Measurements from ENCODE around the gene SLC1A4.

SLC1A4 gene

GRCh38 chr2:65026704-65027464, 37.7 kb downstream of the SLC1A4 start (continued):
- TF ChIP-seq, protein P1, sequence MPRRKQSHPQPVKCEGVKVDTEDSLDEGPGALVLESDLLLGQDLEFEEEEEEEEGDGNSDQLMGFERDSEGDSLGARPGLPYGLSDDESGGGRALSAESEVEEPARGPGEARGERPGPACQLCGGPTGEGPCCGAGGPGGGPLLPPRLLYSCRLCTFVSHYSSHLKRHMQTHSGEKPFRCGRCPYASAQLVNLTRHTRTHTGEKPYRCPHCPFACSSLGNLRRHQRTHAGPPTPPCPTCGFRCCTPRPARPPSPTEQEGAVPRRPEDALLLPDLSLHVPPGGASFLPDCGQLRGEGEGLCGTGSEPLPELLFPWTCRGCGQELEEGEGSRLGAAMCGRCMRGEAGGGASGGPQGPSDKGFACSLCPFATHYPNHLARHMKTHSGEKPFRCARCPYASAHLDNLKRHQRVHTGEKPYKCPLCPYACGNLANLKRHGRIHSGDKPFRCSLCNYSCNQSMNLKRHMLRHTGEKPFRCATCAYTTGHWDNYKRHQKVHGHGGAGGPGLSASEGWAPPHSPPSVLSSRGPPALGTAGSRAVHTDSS (tag by site-specific recombination; IDR thresholded peaks at IDR 0.05), result no peak
- TF ChIP-seq ZNF521 (tag by site-specific recombination; IDR thresholded peaks at IDR 0.05), result no peak

GRCh38 chr2:65027616-65028244, 38.5 kb downstream of the SLC1A4 start:
- ChIA-PET CTCF (interaction anchor here (0.6 to 1.4 kb wide), 2 partner anchors 110 to 222 kb away, joined by 4 read pairs; no protein-coding TSS in a partner anchor), POLR2A (interaction anchor here (0.6 kb wide), 1 partner anchor 523 kb away, joined by 4 read pairs; no protein-coding TSS in a partner anchor)
- TF ChIP-seq MZF1 (tag by site-specific recombination; IDR thresholded peaks at IDR 0.05; ENCODE audit: borderline replicate concordance) (no peak), ZNF707 (tag by site-specific recombination; IDR thresholded peaks at IDR 0.05) (no peak), ZSCAN16 (tag by site-specific recombination; IDR thresholded peaks at IDR 0.05) (no peak), ZNF433 (tag by site-specific recombination; IDR thresholded peaks at IDR 0.05; ENCODE audit: low read depth) (no peak), ZNF548 (tag by site-specific recombination; IDR thresholded peaks at IDR 0.05) (no peak), ZNF768 (tag by site-specific recombination; IDR thresholded peaks at IDR 0.05) (no peak), ZNF670 (tag by site-specific recombination; IDR thresholded peaks at IDR 0.05; ENCODE audit: low read depth) (no peak), ZNF239 (tag by site-specific recombination; IDR thresholded peaks at IDR 0.05) (no peak), ZSCAN18 (tag by site-specific recombination; IDR thresholded peaks at IDR 0.05) (no peak), ZBTB21 (tag by site-specific recombination; IDR thresholded peaks at IDR 0.05) (no peak), ZNF747 (tag by site-specific recombination; IDR thresholded peaks at IDR 0.05) (no peak), ZNF544 (tag by site-specific recombination; IDR thresholded peaks at IDR 0.05) (no peak), GLIS2 (tag by site-specific recombination; IDR thresholded peaks at IDR 0.05) (no peak), ZNF140 (tag by site-specific recombination; IDR thresholded peaks at IDR 0.05) (no peak)
- TF ChIP-seq, protein P2, sequence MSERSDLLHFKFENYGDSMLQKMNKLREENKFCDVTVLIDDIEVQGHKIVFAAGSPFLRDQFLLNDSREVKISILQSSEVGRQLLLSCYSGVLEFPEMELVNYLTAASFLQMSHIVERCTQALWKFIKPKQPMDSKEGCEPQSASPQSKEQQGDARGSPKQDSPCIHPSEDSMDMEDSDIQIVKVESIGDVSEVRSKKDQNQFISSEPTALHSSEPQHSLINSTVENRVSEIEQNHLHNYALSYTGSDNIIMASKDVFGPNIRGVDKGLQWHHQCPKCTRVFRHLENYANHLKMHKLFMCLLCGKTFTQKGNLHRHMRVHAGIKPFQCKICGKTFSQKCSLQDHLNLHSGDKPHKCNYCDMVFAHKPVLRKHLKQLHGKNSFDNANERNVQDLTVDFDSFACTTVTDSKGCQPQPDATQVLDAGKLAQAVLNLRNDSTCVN (tag by site-specific recombination; optimal IDR thresholded peaks at IDR 0.05), result no peak
- TF ChIP-seq, protein P1 (tag by site-specific recombination; IDR thresholded peaks at IDR 0.05), result no peak
- TF ChIP-seq, protein P3, sequence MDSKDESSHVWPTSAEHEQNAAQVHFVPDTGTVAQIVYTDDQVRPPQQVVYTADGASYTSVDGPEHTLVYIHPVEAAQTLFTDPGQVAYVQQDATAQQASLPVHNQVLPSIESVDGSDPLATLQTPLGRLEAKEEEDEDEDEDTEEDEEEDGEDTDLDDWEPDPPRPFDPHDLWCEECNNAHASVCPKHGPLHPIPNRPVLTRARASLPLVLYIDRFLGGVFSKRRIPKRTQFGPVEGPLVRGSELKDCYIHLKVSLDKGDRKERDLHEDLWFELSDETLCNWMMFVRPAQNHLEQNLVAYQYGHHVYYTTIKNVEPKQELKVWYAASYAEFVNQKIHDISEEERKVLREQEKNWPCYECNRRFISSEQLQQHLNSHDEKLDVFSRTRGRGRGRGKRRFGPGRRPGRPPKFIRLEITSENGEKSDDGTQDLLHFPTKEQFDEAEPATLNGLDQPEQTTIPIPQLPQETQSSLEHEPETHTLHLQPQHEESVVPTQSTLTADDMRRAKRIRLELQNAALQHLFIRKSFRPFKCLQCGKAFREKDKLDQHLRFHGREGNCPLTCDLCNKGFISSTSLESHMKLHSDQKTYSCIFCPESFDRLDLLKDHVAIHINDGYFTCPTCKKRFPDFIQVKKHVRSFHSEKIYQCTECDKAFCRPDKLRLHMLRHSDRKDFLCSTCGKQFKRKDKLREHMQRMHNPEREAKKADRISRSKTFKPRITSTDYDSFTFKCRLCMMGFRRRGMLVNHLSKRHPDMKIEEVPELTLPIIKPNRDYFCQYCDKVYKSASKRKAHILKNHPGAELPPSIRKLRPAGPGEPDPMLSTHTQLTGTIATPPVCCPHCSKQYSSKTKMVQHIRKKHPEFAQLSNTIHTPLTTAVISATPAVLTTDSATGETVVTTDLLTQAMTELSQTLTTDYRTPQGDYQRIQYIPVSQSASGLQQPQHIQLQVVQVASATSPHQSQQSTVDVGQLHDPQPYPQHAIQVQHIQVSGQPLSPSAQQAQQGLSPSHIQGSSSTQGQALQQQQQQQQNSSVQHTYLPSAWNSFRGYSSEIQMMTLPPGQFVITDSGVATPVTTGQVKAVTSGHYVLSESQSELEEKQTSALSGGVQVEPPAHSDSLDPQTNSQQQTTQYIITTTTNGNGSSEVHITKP (tag by site-specific recombination; IDR thresholded peaks at IDR 0.05), result no peak
- Histone ChIP-seq H3K36me3 (ENCODE audit: control insufficient read depth in 2 of 2, insufficient read depth in 1 of 2, low read length in 2 of 2) (peaks cover 0 to 4% of the 10 kb centered on the region in 2 experiments; a peak in 1 of 3 replicates), H3K4me3 (ENCODE audit: low read depth, low read length) (no peak overlapping the region), H3K27ac (ENCODE audit: extremely low read depth, low read depth, low read length) (no peak overlapping the region), H3K9me3 (ENCODE audit: control insufficient read depth, insufficient read depth, low read depth, low read length) (no peaks in the 10 kb centered on the region), H3K4me1 (ENCODE audit: control insufficient read depth, insufficient read depth, low read length) (peaks cover 9% of the 10 kb centered on the region)

Measured in HEK293 (cell line).